Karpas-422 (cell line): Measurements from ENCODE around the gene ZC3H18. TPM values are rescaled to one million over a fixed set of nuclear protein-coding genes. Genes with fewer than 3 reads are reported as not detected.
A peak's percentile ranks its signal among the peaks of the same experiment; 100 is the strongest.

ENCODE experiments used
- DNase-seq: peaks from one replicate; pipeline ENCODE4 v3.0.0-alpha.2; 2015
- H2AFZ ChIP-seq: fragments of 200-600 bp; sonication (generic); 2 replicates; pipeline ENCODE4 v1.6.1; 2014; ENCODE audit warnings: antibody characterized with exemption, low read length, mixed read lengths
- H3K27ac ChIP-seq: fragments of 200-600 bp; sonication (generic); 2 replicates; pipeline ENCODE4 v1.5.1; 2014; ENCODE audit warnings: mild to moderate bottlenecking, low read length, moderate library complexity
- H3K27me3 ChIP-seq: fragments of 200-600 bp; sonication (generic); 2 replicates; pipeline ENCODE4 v1.6.1; 2014; ENCODE audit warnings: low read length, mixed read lengths
- H3K36me3 ChIP-seq: fragments of 200-600 bp; sonication (generic); 2 replicates; pipeline ENCODE4 v1.6.1; 2014; ENCODE audit warnings: low read length, mixed read lengths; ENCODE audit not compliant: insufficient read depth
- H3K4me1 ChIP-seq: fragments of 200-600 bp; sonication (generic); 2 replicates; pipeline ENCODE4 v1.6.1; 2014; ENCODE audit warnings: mild to moderate bottlenecking, low read length, mixed read lengths
- H3K4me2 ChIP-seq: fragments of 200-600 bp; sonication (generic); 2 replicates; pipeline ENCODE4 v1.6.1; 2014; ENCODE audit warnings: low read length, low read depth, mild to moderate bottlenecking; ENCODE audit not compliant: poor library complexity, severe bottlenecking
- H3K4me3 ChIP-seq: fragments of 200-600 bp; sonication (generic); 2 replicates; pipeline ENCODE4 v1.5.1; 2014; ENCODE audit warnings: mild to moderate bottlenecking, antibody characterized with exemption, low read length, mixed read lengths
- H3K79me2 ChIP-seq: fragments of 200-600 bp; sonication (generic); 2 replicates; pipeline ENCODE4 v1.6.1; 2014; ENCODE audit warnings: mild to moderate bottlenecking, low read length, mixed read lengths
- H3K9ac ChIP-seq: fragments of 200-600 bp; sonication (generic); 2 replicates; pipeline ENCODE4 v1.6.0; 2014; ENCODE audit warnings: low read length
- H3K9me2 ChIP-seq: fragments of 200-600 bp; sonication (generic), shearing (Covaris generic); replicated peaks from 2 replicates; pipeline ENCODE4 v1.6.0; 2014; ENCODE audit warnings: mild to moderate bottlenecking, low read length, moderate library complexity; ENCODE audit not compliant: insufficient read depth
- H3K9me3 ChIP-seq: fragments of 300-700, 200-600 bp; sonication (generic); 2 replicates; pipeline ENCODE4 v1.6.1; 2014; ENCODE audit warnings: low read length, mixed read lengths
- H4K20me1 ChIP-seq: fragments of 200-600 bp; sonication (generic); 2 replicates; pipeline ENCODE4 v1.6.1; 2014; ENCODE audit warnings: mild to moderate bottlenecking, antibody characterized with exemption, low read length, low read depth; ENCODE audit not compliant: insufficient read depth
- total RNA-seq: library from RNA; depleted of rRNA; stranded (reverse); fragments of >200 nt; shearing (Covaris generic); gene quantifications from 2 replicates; pipeline ENCODE4 v1.2.3, GENCODE V29; 2014; ENCODE audit warnings: low replicate concordance

ZC3H18 gene
- total RNA-seq, 1 experiment from 2014 or later: 8.3 TPM

- H2AFZ ChIP-seq: no peak overlapping the region
- H3K4me2 ChIP-seq: no peak overlapping the region
- no peaks in the 10 kb centered on the region for H3K9me3 ChIP-seq
- H3K4me1 ChIP-seq: no peaks in the 10 kb centered on the region
- no peak for DNase-seq
- no peaks in the 10 kb centered on the region for H3K27me3 ChIP-seq
- no peaks in the 10 kb centered on the region for H3K9me2 ChIP-seq
- H3K4me3 ChIP-seq: no peak overlapping the region
- no peaks in the 10 kb centered on the region; the same call in 1 of the 2 replicates for H3K36me3 ChIP-seq
- H4K20me1 ChIP-seq: 0 out of 2 replicates have a peak, but pooled peaks cover 3% of the 10 kb centered on the region
- no peak overlapping the region for H3K27ac ChIP-seq
- H3K9ac ChIP-seq: no peak overlapping the region
- no peaks in the 10 kb centered on the region for H3K79me2 ChIP-seq
These were observed 56.4 kb downstream of the ZC3H18 start for GRCh38 chr16:88626646-88627045.

GRCh38 chr16:88627531-88628411 lies 57.6 kb downstream of the ZC3H18 start:
- Histone ChIP-seq H3K4me3 (no peak overlapping the region), H3K9ac (no peak overlapping the region), H2AFZ (no peak overlapping the region), H3K4me2 (no peak overlapping the region), H3K36me3 (no peaks in the 10 kb centered on the region; the same call in 1 of the 2 replicates), H4K20me1 (0 out of 2 replicates have a peak, but pooled peaks cover 3% of the 10 kb centered on the region), H3K9me2 (no peaks in the 10 kb centered on the region), H3K27me3 (no peaks in the 10 kb centered on the region), H3K79me2 (no peaks in the 10 kb centered on the region), H3K4me1 (no peaks in the 10 kb centered on the region), H3K27ac (no peak overlapping the region), H3K9me3 (no peaks in the 10 kb centered on the region)
- no peak for DNase-seq

- no peaks in the 10 kb centered on the region for H3K9me3 ChIP-seq
- H3K4me1 ChIP-seq: peaks cover 5% of the 10 kb centered on the region
- H3K79me2 ChIP-seq: no peaks in the 10 kb centered on the region
- H3K4me2 ChIP-seq: no peak overlapping the region
- no peak overlapping the region for H3K27ac ChIP-seq
- no peaks in the 10 kb centered on the region for H3K9me2 ChIP-seq
- no peak overlapping the region for H3K9ac ChIP-seq
- H3K27me3 ChIP-seq: no peaks in the 10 kb centered on the region
- no peaks in the 10 kb centered on the region; the same call in 1 of the 2 replicates for H3K36me3 ChIP-seq
- DNase-seq: peak; percentile 58
- peaks cover 7% of the 10 kb centered on the region; the same call in 1 of the 2 replicates for H4K20me1 ChIP-seq
- no peak overlapping the region for H2AFZ ChIP-seq
- H3K4me3 ChIP-seq: no peak overlapping the region
These were observed 58.3 kb downstream of the ZC3H18 start for GRCh38 chr16:88628512-88628974.

GRCh38 chr16:88629835-88630234 lies 59.6 kb downstream of the ZC3H18 start:
- Histone ChIP-seq H3K9ac (no peak overlapping the region), H4K20me1 (peaks cover 14% of the 10 kb centered on the region; the same call in 1 of the 2 replicates), H3K27ac (no peak overlapping the region), H3K9me3 (no peaks in the 10 kb centered on the region), H3K9me2 (no peaks in the 10 kb centered on the region), H3K27me3 (no peaks in the 10 kb centered on the region), H3K4me1 (peaks cover 18% of the 10 kb centered on the region), H2AFZ (no peak overlapping the region), H3K36me3 (no peaks in the 10 kb centered on the region; the same call in 1 of the 2 replicates), H3K79me2 (no peaks in the 10 kb centered on the region), H3K4me3 (no peak overlapping the region), H3K4me2 (no peak overlapping the region)
- DNase-seq: no peak

- Histone ChIP-seq H3K27me3 (no peaks in the 10 kb centered on the region), H2AFZ (no peak overlapping the region), H3K9ac (no peak overlapping the region), H3K9me3 (no peaks in the 10 kb centered on the region), H3K4me3 (no peak overlapping the region), H3K9me2 (no peaks in the 10 kb centered on the region), H3K79me2 (no peaks in the 10 kb centered on the region), H3K4me1 (peaks cover 24% of the 10 kb centered on the region), H3K36me3 (no peaks in the 10 kb centered on the region; the same call in 1 of the 2 replicates), H3K27ac (no peak overlapping the region), H4K20me1 (peaks cover 17% of the 10 kb centered on the region; the same call in 1 of the 2 replicates), H3K4me2 (no peak overlapping the region)
- no peak for DNase-seq
These were observed 60.2 kb downstream of the ZC3H18 start for GRCh38 chr16:88630433-88630832.

- H3K9ac ChIP-seq: no peak overlapping the region
- H3K4me3 ChIP-seq: no peak overlapping the region
- no peak for DNase-seq
- no peak overlapping the region for H3K4me2 ChIP-seq
- H3K27me3 ChIP-seq: no peaks in the 10 kb centered on the region
- peaks cover 22% of the 10 kb centered on the region; the same call in 1 of the 2 replicates for H4K20me1 ChIP-seq
- H3K79me2 ChIP-seq: no peaks in the 10 kb centered on the region
- H3K4me1 ChIP-seq: peaks cover 28% of the 10 kb centered on the region
- no peaks in the 10 kb centered on the region for H3K9me3 ChIP-seq
- H3K27ac ChIP-seq: no peak overlapping the region
- H3K36me3 ChIP-seq: no peaks in the 10 kb centered on the region; the same call in 1 of the 2 replicates
- H3K9me2 ChIP-seq: no peaks in the 10 kb centered on the region
- no peak overlapping the region for H2AFZ ChIP-seq
These were observed 60.7 kb downstream of the ZC3H18 start for GRCh38 chr16:88630941-88631340.

- no peaks in the 10 kb centered on the region for H3K9me3 ChIP-seq
- H2AFZ ChIP-seq: no peak overlapping the region
- H3K4me3 ChIP-seq: no peak overlapping the region
- no peak overlapping the region for H3K9ac ChIP-seq
- no peaks in the 10 kb centered on the region for H3K9me2 ChIP-seq
- peaks cover 25% of the 10 kb centered on the region; the same call in 1 of the 2 replicates for H4K20me1 ChIP-seq
- H3K4me2 ChIP-seq: no peak overlapping the region
- no peak for DNase-seq
- H3K4me1 ChIP-seq: peaks cover 28% of the 10 kb centered on the region
- H3K36me3 ChIP-seq: no peaks in the 10 kb centered on the region; the same call in 1 of the 2 replicates
- no peaks in the 10 kb centered on the region for H3K27me3 ChIP-seq
- no peak overlapping the region for H3K27ac ChIP-seq
- H3K79me2 ChIP-seq: no peaks in the 10 kb centered on the region
These were observed 61.2 kb downstream of the ZC3H18 start for GRCh38 chr16:88631384-88631783.

- H3K36me3 ChIP-seq: no peaks in the 10 kb centered on the region; the same call in 1 of the 2 replicates
These were observed 61.9 kb downstream of the ZC3H18 start for GRCh38 chr16:88631920-88632586.

More at GRCh38 chr16:88631920-88632586, 61.9 kb downstream of the ZC3H18 start:
- Histone ChIP-seq H3K4me3 (no peak overlapping the region), H3K27ac (no peak overlapping the region), H4K20me1 (peaks cover 25% of the 10 kb centered on the region; the same call in 1 of the 2 replicates), H3K9ac (no peak overlapping the region), H3K9me3 (no peaks in the 10 kb centered on the region), H3K9me2 (no peaks in the 10 kb centered on the region), H2AFZ (no peak overlapping the region), H3K4me1 (peaks cover 28% of the 10 kb centered on the region), H3K79me2 (no peaks in the 10 kb centered on the region), H3K27me3 (no peaks in the 10 kb centered on the region), H3K4me2 (no peak overlapping the region)
- no peak for DNase-seq
